KMS-11 (cell line): ENCODE data around the gene NCK2.

Experiments
- H2AFZ ChIP-seq: fragments of 200-600 bp; sonication (generic); 2 replicates; pipeline ENCODE4 v1.6.1; 2016; ENCODE audit warnings: antibody characterized with exemption, mixed run types, low read depth
- H3K27ac ChIP-seq: fragments of 200-600 bp; sonication (generic); 2 replicates; pipeline ENCODE4 v1.6.1; 2016; ENCODE audit warnings: mild to moderate bottlenecking, mixed run types
- H3K27me3 ChIP-seq: fragments of 200-600 bp; sonication (generic); 2 replicates; pipeline ENCODE4 v1.6.1; 2017; ENCODE audit warnings: mild to moderate bottlenecking, low read depth, mixed run types, moderate library complexity; ENCODE audit not compliant: insufficient read depth
- H3K36me3 ChIP-seq: fragments of 200-600 bp; sonication (generic); 2 replicates; pipeline ENCODE4 v1.6.1; 2017; ENCODE audit warnings: mild to moderate bottlenecking, mixed run types; ENCODE audit not compliant: insufficient read depth
- H3K4me1 ChIP-seq: fragments of 200-600 bp; sonication (generic); 2 replicates; pipeline ENCODE4 v1.6.1; 2016; ENCODE audit warnings: mild to moderate bottlenecking, low read depth, mixed run types; ENCODE audit not compliant: poor library complexity, severe bottlenecking
- H3K4me2 ChIP-seq: fragments of 200-600 bp; sonication (generic); 2 replicates; pipeline ENCODE4 v1.7.0; 2016; ENCODE audit warnings: mild to moderate bottlenecking, mixed run types
- H3K4me3 ChIP-seq: fragments of 200-600 bp; sonication (generic); IDR thresholded peaks from 2 replicates; pipeline ENCODE4 v1.6.1; 2017; ENCODE audit warnings: low read depth, low read length, mixed read lengths; ENCODE audit not compliant: insufficient read depth
- H3K79me2 ChIP-seq: fragments of 200-600 bp; sonication (generic); 2 replicates; pipeline ENCODE4 v1.6.1; 2016; ENCODE audit warnings: low read depth, mixed run types; ENCODE audit not compliant: insufficient read depth
- H3K9ac ChIP-seq: fragments of 200-600 bp; sonication (generic); 2 replicates; pipeline ENCODE4 v1.6.1; 2016; ENCODE audit warnings: mild to moderate bottlenecking, mixed run types
- H4K20me1 ChIP-seq: fragments of 200-600 bp; sonication (generic); 2 replicates; pipeline ENCODE4 v1.6.1; 2016; ENCODE audit warnings: mild to moderate bottlenecking, mixed run types; ENCODE audit not compliant: insufficient read depth
- TF ChIP-seq, protein P1 (sequence below): fragments of 200-600 bp; sonication (generic); conservative IDR thresholded peaks from 2 replicates; pipeline ENCODE4 v1.6.1; 2017; ENCODE audit warnings: low read depth, mild to moderate bottlenecking, antibody characterized with exemption, low read length, moderate library complexity, mixed read lengths

Gene NCK2

DNA sequence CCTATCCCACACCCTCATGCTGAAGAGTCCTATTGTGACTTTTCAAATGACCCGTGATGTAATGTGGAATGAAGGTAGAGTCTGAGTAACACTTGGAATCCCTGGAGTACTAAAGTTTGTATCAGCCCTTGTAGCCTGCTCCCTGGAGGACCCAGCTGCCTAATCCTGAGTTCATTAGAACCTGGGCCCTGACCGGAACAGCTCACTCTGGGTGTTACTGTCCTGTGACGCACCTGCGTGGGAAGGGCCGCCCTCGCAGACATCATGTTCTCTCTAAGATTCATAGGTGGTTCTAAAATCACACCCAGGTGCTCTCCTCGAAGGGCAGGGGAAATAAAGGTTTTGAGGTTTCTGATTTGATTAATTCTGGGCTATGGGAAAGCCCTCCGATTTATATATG is 62.3 kb downstream of the NCK2 start:
- no peak overlapping the region for H3K27ac ChIP-seq
- no peaks in the 10 kb centered on the region for H3K27me3 ChIP-seq
- H3K36me3 ChIP-seq: no peaks in the 10 kb centered on the region
- peaks cover 97% of the 10 kb centered on the region for H3K4me1 ChIP-seq
- H3K4me2 ChIP-seq: no peak overlapping the region; the same call in 1 of the 2 replicates
- TF ChIP-seq, protein P1, sequence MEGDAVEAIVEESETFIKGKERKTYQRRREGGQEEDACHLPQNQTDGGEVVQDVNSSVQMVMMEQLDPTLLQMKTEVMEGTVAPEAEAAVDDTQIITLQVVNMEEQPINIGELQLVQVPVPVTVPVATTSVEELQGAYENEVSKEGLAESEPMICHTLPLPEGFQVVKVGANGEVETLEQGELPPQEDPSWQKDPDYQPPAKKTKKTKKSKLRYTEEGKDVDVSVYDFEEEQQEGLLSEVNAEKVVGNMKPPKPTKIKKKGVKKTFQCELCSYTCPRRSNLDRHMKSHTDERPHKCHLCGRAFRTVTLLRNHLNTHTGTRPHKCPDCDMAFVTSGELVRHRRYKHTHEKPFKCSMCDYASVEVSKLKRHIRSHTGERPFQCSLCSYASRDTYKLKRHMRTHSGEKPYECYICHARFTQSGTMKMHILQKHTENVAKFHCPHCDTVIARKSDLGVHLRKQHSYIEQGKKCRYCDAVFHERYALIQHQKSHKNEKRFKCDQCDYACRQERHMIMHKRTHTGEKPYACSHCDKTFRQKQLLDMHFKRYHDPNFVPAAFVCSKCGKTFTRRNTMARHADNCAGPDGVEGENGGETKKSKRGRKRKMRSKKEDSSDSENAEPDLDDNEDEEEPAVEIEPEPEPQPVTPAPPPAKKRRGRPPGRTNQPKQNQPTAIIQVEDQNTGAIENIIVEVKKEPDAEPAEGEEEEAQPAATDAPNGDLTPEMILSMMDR: no peak
- no peak overlapping the region for H2AFZ ChIP-seq
- H4K20me1 ChIP-seq: no peaks in the 10 kb centered on the region
- H3K79me2 ChIP-seq: peaks cover 62% of the 10 kb centered on the region
- H3K9ac ChIP-seq: no peak overlapping the region
- H3K4me3 ChIP-seq: no peak overlapping the region

DNA sequence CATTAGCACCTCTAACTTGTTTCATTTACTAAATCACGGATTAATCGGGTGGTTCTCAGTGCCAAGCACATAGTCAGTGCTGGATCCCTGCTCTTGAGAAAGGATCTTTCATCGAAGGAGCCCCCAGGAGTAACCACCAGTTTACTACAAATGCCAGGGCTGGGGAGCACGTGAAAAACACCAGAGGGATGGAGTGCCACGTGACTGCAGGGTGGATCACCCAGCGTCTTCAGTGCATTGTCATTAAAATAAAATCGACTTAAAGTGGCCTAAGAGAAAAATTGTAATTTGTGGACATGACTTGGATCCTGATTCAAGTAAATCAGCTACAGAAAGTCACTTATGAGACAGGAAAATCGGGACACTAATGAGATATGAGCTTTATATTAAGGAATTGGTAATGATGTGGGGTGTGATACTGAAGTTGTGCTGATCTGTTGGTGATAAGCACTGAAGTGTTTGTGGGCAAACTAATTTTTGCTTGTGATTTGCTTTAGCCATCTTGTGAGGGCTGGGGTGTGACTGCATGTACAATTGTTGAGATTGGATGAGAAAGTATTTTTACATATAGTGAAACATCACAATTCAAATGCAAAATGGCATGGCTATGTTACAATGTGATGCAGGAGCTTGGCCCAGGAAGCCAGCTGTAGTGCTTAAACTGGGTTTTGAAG is 63.8 kb downstream of the NCK2 start:
- Histone ChIP-seq H3K27ac (no peak overlapping the region), H3K27me3 (no peaks in the 10 kb centered on the region), H3K79me2 (peaks cover 61% of the 10 kb centered on the region), H4K20me1 (no peaks in the 10 kb centered on the region), H3K9ac (no peak overlapping the region), H3K4me3 (no peak overlapping the region), H3K4me1 (peaks cover 95% of the 10 kb centered on the region), H3K36me3 (no peaks in the 10 kb centered on the region), H3K4me2 (peak overlapping the region; percentile 11), H2AFZ (no peak overlapping the region)
- TF ChIP-seq, protein P1: no peak

DNA sequence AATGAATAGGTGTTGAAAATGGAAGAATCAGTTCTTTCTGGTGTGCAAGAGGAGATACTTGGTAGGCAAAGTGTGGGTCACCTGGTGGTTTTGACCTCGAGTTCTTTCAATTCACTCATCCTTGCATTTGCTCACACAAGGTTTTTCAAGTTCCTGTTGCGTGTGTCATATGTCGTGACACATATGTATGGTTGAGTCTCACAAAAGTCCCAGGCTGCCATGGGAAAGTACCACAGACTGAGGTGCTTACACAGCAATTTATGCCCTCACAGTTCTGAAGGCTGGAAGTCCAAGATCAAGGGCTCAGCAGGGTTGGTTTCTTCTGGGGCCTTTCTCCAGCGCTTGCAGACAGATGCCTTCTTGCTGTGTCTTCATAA is 64.4 kb downstream of the NCK2 start:
- peaks cover 95% of the 10 kb centered on the region for H3K4me1 ChIP-seq
- no peak overlapping the region for H2AFZ ChIP-seq
- H3K9ac ChIP-seq: no peak overlapping the region
- peaks cover 64% of the 10 kb centered on the region for H3K79me2 ChIP-seq
- H3K27ac ChIP-seq: no peak overlapping the region
- H4K20me1 ChIP-seq: no peaks in the 10 kb centered on the region
- H3K4me2 ChIP-seq: peak overlapping the region; percentile 11
- no peaks in the 10 kb centered on the region for H3K27me3 ChIP-seq
- TF ChIP-seq, protein P1: no peak
- no peaks in the 10 kb centered on the region for H3K36me3 ChIP-seq
- no peak overlapping the region for H3K4me3 ChIP-seq

DNA sequence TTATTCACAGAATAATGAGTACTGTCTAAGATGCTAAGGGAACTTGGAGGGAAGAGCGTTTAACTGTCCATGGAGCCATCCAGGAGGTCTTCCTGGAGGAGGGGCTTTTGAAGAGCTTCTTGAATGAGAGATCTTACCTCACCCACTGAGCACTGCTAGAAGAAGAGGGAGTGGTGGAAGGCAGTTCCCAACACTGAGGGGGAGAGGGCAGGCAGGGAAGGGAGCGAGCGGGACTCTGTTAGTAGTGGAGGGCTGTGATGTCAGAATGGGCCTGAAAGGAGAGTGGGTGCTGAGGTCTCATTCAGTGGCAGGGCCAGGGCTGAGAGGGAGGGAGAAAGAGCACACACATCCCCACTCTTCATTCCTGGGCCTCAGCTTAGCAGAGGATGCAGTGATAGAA is 65.0 kb downstream of the NCK2 start:
- H4K20me1 ChIP-seq: no peaks in the 10 kb centered on the region
- peaks cover 66% of the 10 kb centered on the region for H3K79me2 ChIP-seq
- TF ChIP-seq, protein P1: no peak

More for the DNA sequence above, 65.0 kb downstream of the NCK2 start:
- H3K4me1 ChIP-seq: peaks cover 94% of the 10 kb centered on the region
- H3K27me3 ChIP-seq: no peaks in the 10 kb centered on the region
- no peak overlapping the region for H2AFZ ChIP-seq
- no peak overlapping the region for H3K9ac ChIP-seq
- no peaks in the 10 kb centered on the region for H3K36me3 ChIP-seq
- no peak overlapping the region for H3K4me3 ChIP-seq
- H3K4me2 ChIP-seq: peak overlapping the region; percentile 80; the same call in 1 of the 2 replicates
- H3K27ac ChIP-seq: no peak overlapping the region
